Uterus (tissue), 4 donors: ENCODE data around the gene PPP1R3F. TPM values are rescaled to one million over a fixed set of nuclear protein-coding genes. Genes with fewer than 3 reads are reported as not detected.
A peak's percentile ranks its signal among the peaks of the same experiment; 100 is the strongest.
"Not testable (repeated sequence)": the region's sequence is repeated elsewhere in the genome, so short reads cannot be mapped to it uniquely, and the experiment has no call there.

Experiments
- DNase-seq, 2 donors: peaks; one replicate each; pipeline ENCODE4 v3.0.0-alpha.2; 2019 to 2020
- H3K27ac ChIP-seq, 2 donors: fragments of 200-600 bp; sonication (generic); 1 replicate in 1 of 2; 2 replicates in 1 of 2; pipeline ENCODE4 v1.5.1; 2016 to 2018
- H3K27me3 ChIP-seq, 2 donors: fragments of 200-600 bp; sonication (generic); one replicate each; pipeline ENCODE4 v1.5.1; 2018 to 2019; ENCODE audit warnings: control low read depth in 1 of 2
- H3K36me3 ChIP-seq, 2 donors: fragments of 200-600 bp; sonication (generic); one replicate each; pipeline ENCODE4 v1.5.1; 2019; ENCODE audit warnings: control low read depth in 1 of 2
- H3K4me1 ChIP-seq, 2 donors: fragments of 200-600 bp; sonication (generic); one replicate each; pipeline ENCODE4 v1.5.1; 2018 to 2019; ENCODE audit warnings: control low read depth in 1 of 2
- H3K4me3 ChIP-seq, 2 donors: fragments of 200-600 bp; sonication (generic); 1 replicate in 1 of 2; 2 replicates in 1 of 2; pipeline ENCODE4 v1.5.1; 2018 to 2019; ENCODE audit warnings: mild to moderate bottlenecking in 1 of 2
- H3K9me3 ChIP-seq, 2 donors: fragments of 200-600 bp; sonication (generic); one replicate each; pipeline ENCODE4 v1.5.1; 2019; ENCODE audit warnings: control low read depth in 1 of 2
- CTCF ChIP-seq, 4 experiments: fragments of 200-600 bp in 2 of 4; fragments of 450-650 bp in 2 of 4; sonication (generic) in 2 of 4; IDR thresholded peaks; one replicate each; pipeline ENCODE4 v1.5.1; 2016 to 2019; ENCODE audit warnings: antibody characterized with exemption in 4 of 4, mild to moderate bottlenecking in 2 of 4, moderate library complexity in 1 of 4
- POLR2A ChIP-seq, 2 donors: fragments of 450-650 bp; IDR thresholded peaks; one replicate each; pipeline ENCODE4 v1.6.1; 2016; ENCODE audit warnings: antibody characterized with exemption in 2 of 2, mild to moderate bottlenecking in 1 of 2, moderate library complexity in 1 of 2
- intact Hi-C: fragments of 100-400 bp; cut with DNase I; formaldehyde crosslinking; loops from one replicate; pipeline ENCODE4 v1.15.1; 2023; ENCODE audit warnings: low total_unique reads
- total RNA-seq, 4 donors: library from RNA; depleted of rRNA in 3 of 4; stranded (reverse); fragments of >200 nt in 3 of 4; gene quantifications; one replicate each; pipeline versions ENCODE4 v1.1.0 to v1.2.4, GENCODE V29; 2014 to 2023
- donor health status: DM: yes; HTN: yes; CAD: no.

PPP1R3F gene
- total RNA-seq, 4 donors from 2014 or later = 3.3 to 16.5 (median 8.0) TPM

GRCh38 chrX:49300703-49301102 is 31.1 kb downstream of the PPP1R3F start:
- TF ChIP-seq POLR2A (IDR thresholded peaks at IDR 0.05) = no peak
- no peak for TF ChIP-seq CTCF (IDR thresholded peaks at IDR 0.05)
- Histone ChIP-seq H3K27me3 (no peaks in the 10 kb centered on the region), H3K4me3 (no peak overlapping the region), H3K9me3 (no peaks in the 10 kb centered on the region), H3K36me3 (no peaks in the 10 kb centered on the region), H3K27ac (no peak overlapping the region), H3K4me1 (no peaks in the 10 kb centered on the region)
- intact Hi-C loops = no loop called here
- DNase-seq = no peak

DNA sequence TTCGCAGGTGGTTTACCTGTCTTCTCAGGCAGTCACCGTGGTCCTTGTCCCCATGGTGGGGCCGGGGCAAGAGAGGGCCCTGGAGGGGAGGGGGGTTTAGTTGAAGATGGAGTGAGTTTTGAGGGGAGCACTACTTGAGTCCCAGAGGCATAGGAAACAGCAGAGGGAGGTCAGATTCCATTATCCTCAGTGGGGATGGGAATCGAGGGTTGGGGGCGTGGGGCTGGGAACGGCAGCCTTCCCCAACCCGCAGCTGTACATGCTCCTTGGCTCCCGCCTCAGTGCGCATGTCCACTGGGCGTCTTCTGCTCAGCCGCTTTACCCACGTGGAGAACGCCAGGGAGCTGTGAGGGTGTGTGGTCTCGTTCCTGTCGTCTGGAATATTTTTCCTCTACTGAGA is 33.8 kb downstream of the PPP1R3F start, which contains the start of gene GAGE10:
TSS of gene GAGE10 (plus strand) at position 301 of the 400 bp plus-strand sequence. CDS start 1,214 bp downstream, outside the sequence.
- no peak within 1 kb of the TSS for H3K27ac ChIP-seq
- H3K36me3 ChIP-seq = no peaks in the 10 kb centered on the region
- DNase-seq = no peak
- no peak within 1 kb of the TSS for H3K4me3 ChIP-seq
- H3K9me3 ChIP-seq = no peaks in the 10 kb centered on the region
- no peak for TF ChIP-seq CTCF (IDR thresholded peaks at IDR 0.05)
- TF ChIP-seq POLR2A (IDR thresholded peaks at IDR 0.05) = no peak
- intact Hi-C loops = no loop called here
- no peaks in the 10 kb centered on the region for H3K27me3 ChIP-seq
- H3K4me1 ChIP-seq = no peaks in the 10 kb centered on the region

- H3K9me3 ChIP-seq, H3K27me3 ChIP-seq, intact Hi-C loops, H3K36me3 ChIP-seq, H3K4me1 ChIP-seq, H3K4me3 ChIP-seq, DNase-seq, H3K27ac ChIP-seq: not testable (repeated sequence)
Measured at GRCh38 chrX:49307775-49308174, 38.2 kb downstream of the PPP1R3F start.

DNA sequence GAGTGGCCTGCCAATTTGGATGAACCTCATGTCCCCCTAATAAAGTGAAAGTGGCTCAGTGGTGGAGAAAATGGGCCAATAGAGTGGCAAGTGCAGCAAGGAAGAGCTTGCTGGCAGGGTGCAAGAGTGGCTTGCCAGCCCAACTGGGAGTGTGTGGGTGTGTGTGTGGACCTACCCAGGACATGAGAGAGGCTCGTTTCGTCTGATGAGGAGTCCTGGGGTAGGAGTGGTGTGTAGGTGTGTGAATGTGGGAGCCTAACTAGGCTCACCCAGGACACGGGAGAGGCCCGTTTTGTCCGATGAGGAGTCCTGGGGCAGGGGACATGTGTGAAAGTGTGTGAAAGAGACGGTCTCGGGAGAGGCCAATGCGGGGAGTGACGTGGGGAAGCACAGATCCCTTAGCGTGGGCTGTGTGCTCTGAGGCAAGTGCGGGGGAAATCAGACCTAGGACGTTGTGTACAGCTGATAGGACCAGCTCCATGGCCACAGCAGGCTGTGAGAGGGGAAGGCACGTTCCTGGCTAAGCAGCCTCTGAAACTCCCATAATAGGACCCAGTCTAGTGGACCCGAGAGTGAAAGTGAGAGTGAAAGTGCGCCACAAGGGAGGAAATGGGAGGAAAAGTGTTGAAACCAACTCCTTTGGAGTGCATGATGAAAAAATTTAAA is 39.1 kb downstream of the PPP1R3F start:
- no peaks in the 10 kb centered on the region for H3K36me3 ChIP-seq
- peak in 1 of 2 donors; percentile 37 for DNase-seq
- H3K4me3 ChIP-seq = peak overlapping the region; percentile 28 to 37
- H3K4me1 ChIP-seq = no peaks in the 10 kb centered on the region
- TF ChIP-seq POLR2A (IDR thresholded peaks at IDR 0.05) (no peak), CTCF (IDR thresholded peaks at IDR 0.05) (no peak)
- intact Hi-C loops = no loop called here
- peak overlapping the region; percentile 78 to 81 for H3K27ac ChIP-seq
- no peaks in the 10 kb centered on the region for H3K9me3 ChIP-seq
- no peaks in the 10 kb centered on the region for H3K27me3 ChIP-seq

DNA sequence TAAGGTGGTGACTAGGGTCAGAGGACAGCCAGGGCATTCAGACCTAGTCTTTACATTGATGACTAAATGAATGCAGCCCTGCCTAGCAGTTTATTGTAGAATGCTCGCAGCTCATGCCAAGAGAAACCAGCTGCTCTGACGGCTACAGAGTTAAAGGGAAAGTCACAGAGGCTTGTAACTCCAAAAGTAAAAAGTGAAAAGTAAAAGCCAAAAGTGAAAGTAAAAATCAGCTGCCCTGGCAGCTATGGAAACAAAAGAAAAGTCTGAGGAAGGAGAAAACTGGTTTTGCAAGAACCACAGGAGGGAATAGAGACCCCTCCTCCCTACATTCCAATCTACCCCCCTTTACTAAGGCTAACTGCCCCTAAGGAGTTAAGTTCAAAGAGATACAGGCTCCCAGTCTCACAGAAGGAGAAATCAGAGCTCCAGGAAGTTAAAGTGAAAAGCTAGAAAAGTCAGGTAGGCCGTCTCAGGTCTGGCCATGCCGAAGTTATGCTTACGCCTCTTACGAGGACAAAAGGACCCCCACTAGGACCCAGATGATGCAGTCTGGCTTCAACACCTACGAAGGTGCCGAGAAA is 39.9 kb downstream of the PPP1R3F start:
- Histone ChIP-seq H3K27ac (peak overlapping the region; percentile 78 to 81), H3K27me3 (no peaks in the 10 kb centered on the region), H3K4me3 (peak overlapping the region; percentile 28 to 37), H3K4me1 (no peaks in the 10 kb centered on the region), H3K36me3 (no peaks in the 10 kb centered on the region), H3K9me3 (no peaks in the 10 kb centered on the region)
- no peak for DNase-seq
- intact Hi-C loops = no loop called here
- TF ChIP-seq POLR2A (IDR thresholded peaks at IDR 0.05) (no peak), CTCF (IDR thresholded peaks at IDR 0.05) (no peak)
